ENCODE data around the gene ELANE.

ELANE gene

DNA sequence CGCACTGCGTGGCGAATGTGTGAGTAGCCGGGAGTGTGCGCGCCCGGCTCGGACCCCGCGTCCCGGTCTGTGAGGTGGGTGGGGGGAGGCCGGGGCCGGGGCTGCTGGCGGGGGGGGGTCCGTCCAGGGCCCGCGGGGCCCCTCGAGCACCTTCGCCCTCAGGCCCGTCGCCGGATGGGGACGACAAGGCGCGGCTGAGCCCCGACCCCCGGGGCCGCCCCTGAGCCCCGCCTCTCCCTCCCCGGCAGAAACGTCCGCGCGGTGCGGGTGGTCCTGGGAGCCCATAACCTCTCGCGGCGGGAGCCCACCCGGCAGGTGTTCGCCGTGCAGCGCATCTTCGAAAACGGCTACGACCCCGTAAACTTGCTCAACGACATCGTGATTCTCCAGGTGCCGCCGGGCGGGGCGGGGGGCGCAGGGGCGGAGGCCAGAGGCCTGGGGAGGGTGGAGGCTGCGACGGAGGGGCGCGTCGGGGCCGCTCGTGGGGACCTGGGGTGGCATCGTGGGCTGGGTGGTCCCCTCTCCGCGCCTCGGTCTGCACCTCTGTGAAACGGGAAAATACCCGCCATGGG, 997 bp downstream of the ELANE start:
- no peak for TF ChIP-seq CTCF (IDR thresholded peaks at IDR 0.05)

DNA sequence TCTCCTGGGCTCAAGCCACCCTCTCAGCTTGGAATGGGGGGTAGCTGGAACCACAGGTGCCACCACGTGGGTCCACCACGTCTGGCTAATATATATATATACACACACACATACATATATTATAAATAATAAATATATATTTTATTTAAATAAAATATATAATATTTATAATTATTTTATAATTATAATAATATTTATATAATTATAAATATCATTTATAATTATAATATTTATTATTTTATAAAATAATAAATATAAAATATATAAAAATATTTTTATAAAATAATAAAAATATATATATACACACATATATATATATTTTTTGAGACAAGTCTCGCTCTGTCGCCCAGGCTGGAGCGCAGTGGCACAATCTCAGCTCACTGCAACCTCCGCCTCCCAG, 2.4 kb downstream of the ELANE start:
- no peak for TF ChIP-seq CTCF (IDR thresholded peaks at IDR 0.05)

- no peak for TF ChIP-seq CTCF (IDR thresholded peaks at IDR 0.05)
Observed at GRCh38 chr19:855142-855541, 3.0 kb downstream of the ELANE start.

DNA sequence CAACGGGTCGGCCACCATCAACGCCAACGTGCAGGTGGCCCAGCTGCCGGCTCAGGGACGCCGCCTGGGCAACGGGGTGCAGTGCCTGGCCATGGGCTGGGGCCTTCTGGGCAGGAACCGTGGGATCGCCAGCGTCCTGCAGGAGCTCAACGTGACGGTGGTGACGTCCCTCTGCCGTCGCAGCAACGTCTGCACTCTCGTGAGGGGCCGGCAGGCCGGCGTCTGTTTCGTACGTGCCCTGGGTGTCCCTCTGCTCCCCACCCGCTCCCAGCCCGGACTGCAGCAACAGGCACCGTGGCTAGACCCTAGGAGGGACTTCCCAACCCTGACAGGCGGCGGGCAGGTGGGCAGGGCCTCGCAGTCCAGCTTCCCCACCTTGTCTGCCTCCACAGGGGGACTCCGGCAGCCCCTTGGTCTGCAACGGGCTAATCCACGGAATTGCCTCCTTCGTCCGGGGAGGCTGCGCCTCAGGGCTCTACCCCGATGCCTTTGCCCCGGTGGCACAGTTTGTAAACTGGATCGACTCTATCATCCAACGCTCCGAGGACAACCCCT, 3.5 kb downstream of the ELANE start:
- TF ChIP-seq CTCF (IDR thresholded peaks at IDR 0.05) = no peak

- TF ChIP-seq CTCF (IDR thresholded peaks at IDR 0.05) = no peak
Observed at GRCh38 chr19:858284-858683, 6.2 kb downstream of the ELANE start.

GRCh38 chr19:858868-859843, 7.1 kb downstream of the ELANE start, which contains the start of gene CFD:
Gene CFD (plus strand): TSS chr19:859664. CDS start chr19:859690, 26 bp downstream.
- no peak for TF ChIP-seq CTCF (IDR thresholded peaks at IDR 0.05)

DNA sequence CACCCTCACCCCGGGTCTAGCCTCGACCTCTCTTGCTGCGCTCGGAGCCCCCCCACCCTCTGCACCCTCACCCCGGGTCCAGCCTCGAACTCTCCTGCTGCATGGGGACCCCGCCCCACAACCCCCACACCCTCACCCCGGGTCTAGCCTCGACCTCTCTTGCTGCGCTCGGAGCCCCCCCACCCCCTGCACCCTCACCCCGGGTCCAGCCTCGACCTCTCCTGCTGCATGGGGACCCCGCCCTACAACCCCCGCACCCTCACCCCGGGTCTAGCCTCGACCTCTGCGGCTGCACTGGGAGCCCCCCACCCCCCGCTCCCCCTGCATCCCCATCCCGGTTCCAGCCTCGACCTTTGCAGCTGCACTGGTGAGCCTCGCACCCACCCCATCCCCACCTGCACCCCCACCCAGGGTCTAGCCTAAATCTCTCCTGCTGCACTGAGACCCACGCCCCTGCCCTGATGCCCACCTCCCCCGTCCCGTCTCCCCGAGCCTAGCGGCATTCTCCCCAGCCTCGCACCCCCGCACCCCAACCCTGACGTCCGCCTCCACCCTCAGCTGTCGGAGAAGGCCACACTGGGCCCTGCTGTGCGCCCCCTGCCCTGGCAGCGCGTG, 9.1 kb downstream of the ELANE start:
- TF ChIP-seq CTCF (IDR thresholded peaks at IDR 0.05) = no peak

Measured in LNCAP (cell line).